ENCODE results near the gene HIGD1A.

The HIGD1A gene

GRCh38 chr3:42735019-42735418 is 69.3 kb downstream of the HIGD1A start:
- no peak for DNase-seq (ENCODE audit: low read depth)

- no peak for DNase-seq (ENCODE audit: low read depth)
Measured at GRCh38 chr3:42734263-42734860, 69.9 kb downstream of the HIGD1A start.

GRCh38 chr3:42733501-42734262 is 70.6 kb downstream of the HIGD1A start:
- DNase-seq (ENCODE audit: low read depth) = no peak
